IPS DF 19.7 (cell line): ENCODE results near the gene CDC14A.

ENCODE experiments used
- DNase-seq: peaks from one replicate; pipeline ENCODE4 v3.0.0-alpha.2; 2013; ENCODE audit warnings: low read depth, low spot score

CDC14A gene

GRCh38 chr1:100482748-100483147 lies 130.4 kb downstream of the CDC14A start:
- no peak for DNase-seq

- DNase-seq = no peak
Measured at GRCh38 chr1:100483230-100483629, 130.9 kb downstream of the CDC14A start.

GRCh38 chr1:100485855-100486258 lies 133.6 kb downstream of the CDC14A start:
- DNase-seq = no peak

- DNase-seq = no peak
Measured at GRCh38 chr1:100494393-100495084, 142.2 kb downstream of the CDC14A start.

GRCh38 chr1:100496896-100497295 lies 144.6 kb downstream of the CDC14A start:
- no peak for DNase-seq

- no peak for DNase-seq
Measured at GRCh38 chr1:100497796-100498195, 145.5 kb downstream of the CDC14A start.

- DNase-seq = no peak
Measured at GRCh38 chr1:100499194-100499811, 147.0 kb downstream of the CDC14A start.

GRCh38 chr1:100502052-100502792 lies 149.9 kb downstream of the CDC14A start:
- DNase-seq = no peak

GRCh38 chr1:100506217-100506616 lies 153.9 kb downstream of the CDC14A start:
- DNase-seq = no peak

GRCh38 chr1:100510451-100510850 lies 158.1 kb downstream of the CDC14A start:
- DNase-seq = no peak

- DNase-seq = no peak
Measured at GRCh38 chr1:100511058-100511457, 158.8 kb downstream of the CDC14A start.

- no peak for DNase-seq
Measured at GRCh38 chr1:100511773-100512172, 159.5 kb downstream of the CDC14A start.

GRCh38 chr1:100512803-100513352 lies 160.6 kb downstream of the CDC14A start:
- no peak for DNase-seq

GRCh38 chr1:100516857-100517256 lies 164.6 kb downstream of the CDC14A start:
- no peak for DNase-seq

- DNase-seq = no peak
Measured at GRCh38 chr1:100517515-100517914, 165.2 kb downstream of the CDC14A start.

- no peak for DNase-seq
Measured at GRCh38 chr1:100518023-100518422, 165.7 kb downstream of the CDC14A start.

GRCh38 chr1:100523038-100523652 lies 170.8 kb downstream of the CDC14A start:
- no peak for DNase-seq

GRCh38 chr1:100524355-100524754 lies 172.0 kb downstream of the CDC14A start:
- no peak for DNase-seq

GRCh38 chr1:100526894-100527293 lies 174.6 kb downstream of the CDC14A start:
- no peak for DNase-seq

GRCh38 chr1:100528871-100529270 lies 176.6 kb downstream of the CDC14A start:
- DNase-seq = no peak

GRCh38 chr1:100530141-100530540 lies 177.8 kb downstream of the CDC14A start:
- no peak for DNase-seq

GRCh38 chr1:100530880-100531487 lies 178.7 kb downstream of the CDC14A start:
- DNase-seq = no peak
